Astrocyte (in vitro differentiated cells and primary cell): ENCODE results near the gene C14orf93. TPM values are rescaled to one million over a fixed set of nuclear protein-coding genes. Genes with fewer than 3 reads are reported as not detected.
"Not testable (repeated sequence)": the region's sequence is repeated elsewhere in the genome, so short reads cannot be mapped to it uniquely, and the experiment has no call there.

ENCODE experiments used
- DNase-seq: peaks from one replicate; pipeline ENCODE4 v3.0.0-alpha.2; 2010; ENCODE audit warnings: low read depth
- FAIRE-seq: peaks from 2 replicates; lab custom pipeline; 2011; peaks lifted over from hg19 to GRCh38; lab: Jason Lieb, UNC
- H2AFZ ChIP-seq: 2 replicates; pipeline ENCODE4 v1.6.0; 2012; ENCODE audit warnings: low read depth, low read length, inconsistent platforms
- H3K27ac ChIP-seq: 2 replicates; pipeline ENCODE4 v1.5.1; 2011; ENCODE audit warnings: low read depth, low read length, inconsistent platforms
- H3K27me3 ChIP-seq: 2 replicates; pipeline ENCODE4 v1.6.0; 2011; ENCODE audit warnings: low read length, inconsistent platforms; ENCODE audit not compliant: insufficient read depth
- H3K36me3 ChIP-seq: 2 replicates; pipeline ENCODE4 v1.5.1; 2011; ENCODE audit warnings: low read length, inconsistent platforms; ENCODE audit not compliant: insufficient read depth
- H3K4me1 ChIP-seq: 2 replicates; pipeline ENCODE4 v1.5.1; 2011; ENCODE audit warnings: low read length, inconsistent platforms; ENCODE audit not compliant: insufficient read depth
- H3K4me2 ChIP-seq: 2 replicates; pipeline ENCODE4 v1.6.0; 2012; ENCODE audit warnings: low read length, inconsistent platforms
- H3K4me3 ChIP-seq: 2 replicates; pipeline ENCODE4 v1.5.1; 2011; ENCODE audit warnings: low read depth, mild to moderate bottlenecking, low read length, inconsistent platforms; ENCODE audit not compliant: insufficient read depth
- H3K79me2 ChIP-seq: 2 replicates; pipeline ENCODE4 v1.6.0; 2012; ENCODE audit warnings: mild to moderate bottlenecking, low read length, inconsistent platforms; ENCODE audit not compliant: insufficient read depth
- H3K9ac ChIP-seq: 2 replicates; pipeline ENCODE4 v1.6.0; 2012; ENCODE audit warnings: mild to moderate bottlenecking, low read length, inconsistent platforms
- H3K9me3 ChIP-seq: 2 replicates; pipeline ENCODE4 v1.5.1; 2012; ENCODE audit warnings: low read depth, mild to moderate bottlenecking, low read length, inconsistent platforms; ENCODE audit not compliant: insufficient read depth
- H4K20me1 ChIP-seq: 2 replicates; pipeline ENCODE4 v1.6.0; 2012; ENCODE audit warnings: low read length, inconsistent platforms; ENCODE audit not compliant: insufficient read depth
- H3K27ac Mint-ChIP-seq: one replicate; pipeline ENCODE4 v1.8.0; 2021; ENCODE audit warnings: mild to moderate bottlenecking, mixed read lengths; ENCODE audit not compliant: unreplicated experiment
- H3K27me3 Mint-ChIP-seq: one replicate; pipeline ENCODE4 v1.8.0; 2021; ENCODE audit warnings: low read depth, mixed read lengths; ENCODE audit not compliant: unreplicated experiment
- H3K36me3 Mint-ChIP-seq: one replicate; pipeline ENCODE4 v1.8.0; 2021; ENCODE audit warnings: low read depth, mixed read lengths; ENCODE audit not compliant: unreplicated experiment
- H3K4me1 Mint-ChIP-seq: one replicate; pipeline ENCODE4 v1.8.0; 2021; ENCODE audit warnings: low read depth, mixed read lengths; ENCODE audit not compliant: unreplicated experiment
- H3K4me3 Mint-ChIP-seq: one replicate; pipeline ENCODE4 v1.8.0; 2021; ENCODE audit warnings: mild to moderate bottlenecking, moderate library complexity, mixed read lengths; ENCODE audit not compliant: unreplicated experiment
- H3K9me3 Mint-ChIP-seq: one replicate; pipeline ENCODE4 v1.8.0; 2021; ENCODE audit warnings: mild to moderate bottlenecking, mixed read lengths; ENCODE audit not compliant: unreplicated experiment
- CTCF ChIP-seq: IDR thresholded peaks from 2 replicates; pipeline ENCODE4 v1.5.1; 2011; ENCODE audit warnings: low read depth, mild to moderate bottlenecking, inconsistent platforms, low read length, moderate library complexity; ENCODE audit not compliant: insufficient read depth
- EZH2 ChIP-seq: IDR thresholded peaks from 2 replicates; pipeline ENCODE4 v1.6.1; 2012; ENCODE audit warnings: mild to moderate bottlenecking, low read length, inconsistent platforms; ENCODE audit not compliant: insufficient read depth
- total RNA-seq: library from RNA; stranded (reverse); gene quantifications from 2 replicates; pipeline ENCODE4 v1.2.1, GENCODE V29; 2021

C14orf93 gene
- total RNA-seq, 1 donor from 2014 or later: 3.6 TPM

- Mint-ChIP-seq H3K27me3 (no peaks in the 10 kb centered on the region), H3K36me3 (peaks cover 2% of the 10 kb centered on the region), H3K27ac (no peak overlapping the region), H3K9me3 (no peaks in the 10 kb centered on the region), H3K4me3 (no peak overlapping the region), H3K4me1 (no peaks in the 10 kb centered on the region)
- H3K4me3 ChIP-seq: no peak overlapping the region
- H3K27ac ChIP-seq: no peak overlapping the region
- H3K4me2 ChIP-seq: no peak overlapping the region
- TF ChIP-seq CTCF (no peak), EZH2 (no peak)
- H2AFZ ChIP-seq: no peak overlapping the region
- H3K36me3 ChIP-seq: no peaks in the 10 kb centered on the region
- H3K9me3 ChIP-seq: no peaks in the 10 kb centered on the region
- no peak for FAIRE-seq
- H3K9ac ChIP-seq: no peak overlapping the region
- H3K4me1 ChIP-seq: no peaks in the 10 kb centered on the region
- H3K27me3 ChIP-seq: no peaks in the 10 kb centered on the region
- no peaks in the 10 kb centered on the region for H3K79me2 ChIP-seq
- no peak for DNase-seq
- no peaks in the 10 kb centered on the region for H4K20me1 ChIP-seq
Observed at GRCh38 chr14:23017091-23017490, 7.1 kb upstream of the C14orf93 start.

GRCh38 chr14:23015618-23016017 lies 5.7 kb upstream of the C14orf93 start:
- H2AFZ ChIP-seq: no peak overlapping the region
- no peaks in the 10 kb centered on the region for H3K36me3 ChIP-seq
- H3K27ac Mint-ChIP-seq: no peak overlapping the region
- H3K4me1 ChIP-seq: no peaks in the 10 kb centered on the region
- peaks cover 1% of the 10 kb centered on the region for H3K36me3 Mint-ChIP-seq
- H3K4me3 Mint-ChIP-seq: no peak overlapping the region
- no peaks in the 10 kb centered on the region for H3K27me3 ChIP-seq
- no peak overlapping the region for H3K4me3 ChIP-seq
- no peak for TF ChIP-seq EZH2
- no peak for TF ChIP-seq CTCF
- DNase-seq (no peak), FAIRE-seq (no peak)
- no peak overlapping the region for H3K4me2 ChIP-seq
- no peak overlapping the region for H3K9ac ChIP-seq
- no peaks in the 10 kb centered on the region for H3K9me3 Mint-ChIP-seq
- H3K27ac ChIP-seq: no peak overlapping the region
- H3K9me3 ChIP-seq: no peaks in the 10 kb centered on the region
- H3K4me1 Mint-ChIP-seq: no peaks in the 10 kb centered on the region
- no peaks in the 10 kb centered on the region for H3K79me2 ChIP-seq
- H3K27me3 Mint-ChIP-seq: no peaks in the 10 kb centered on the region
- H4K20me1 ChIP-seq: no peaks in the 10 kb centered on the region

GRCh38 chr14:23013749-23014054 lies 3.8 kb upstream of the C14orf93 start:
- not testable (repeated sequence) for H3K27me3 Mint-ChIP-seq, H3K4me1 ChIP-seq, H3K36me3 Mint-ChIP-seq, FAIRE-seq, H3K9me3 ChIP-seq, H3K9me3 Mint-ChIP-seq, H3K27ac Mint-ChIP-seq, H3K4me3 ChIP-seq, H3K4me1 Mint-ChIP-seq, H2AFZ ChIP-seq, H3K36me3 ChIP-seq, H3K9ac ChIP-seq, H3K4me2 ChIP-seq, DNase-seq, H3K27ac ChIP-seq, H3K79me2 ChIP-seq, H3K27me3 ChIP-seq, H4K20me1 ChIP-seq, H3K4me3 Mint-ChIP-seq
